Stimulated activated CD4-positive, alpha-beta T cell treated with anti-CD3 and anti-CD28 coated beads, Interleukin-4, amount 100 ng/mL, for 4 hours (primary cell): Measurements from ENCODE around the gene SCGB1A1.
"Not testable (repeated sequence)": the region's sequence is repeated elsewhere in the genome, so short reads cannot be mapped to it uniquely, and the experiment has no call there.

Source experiments
- DNase-seq, 2 experiments: peaks; one replicate each; pipeline ENCODE4 v3.0.0-alpha.2; 2020

SCGB1A1 gene

GRCh38 chr11:62418733-62419132 is at the start of gene SCGB1A1:
TSS of gene SCGB1A1 (plus strand) at chr11:62419033. CDS start at chr11:62419096, 63 bp downstream.
- DNase-seq: no peak

- peak; percentile 37 to 45 for DNase-seq
These were observed 47.9 kb upstream of the SCGB1A1 start for GRCh38 chr11:62370743-62371440.

- DNase-seq: no peak
These were observed 46.0 kb upstream of the SCGB1A1 start for GRCh38 chr11:62372871-62373270.

DNA sequence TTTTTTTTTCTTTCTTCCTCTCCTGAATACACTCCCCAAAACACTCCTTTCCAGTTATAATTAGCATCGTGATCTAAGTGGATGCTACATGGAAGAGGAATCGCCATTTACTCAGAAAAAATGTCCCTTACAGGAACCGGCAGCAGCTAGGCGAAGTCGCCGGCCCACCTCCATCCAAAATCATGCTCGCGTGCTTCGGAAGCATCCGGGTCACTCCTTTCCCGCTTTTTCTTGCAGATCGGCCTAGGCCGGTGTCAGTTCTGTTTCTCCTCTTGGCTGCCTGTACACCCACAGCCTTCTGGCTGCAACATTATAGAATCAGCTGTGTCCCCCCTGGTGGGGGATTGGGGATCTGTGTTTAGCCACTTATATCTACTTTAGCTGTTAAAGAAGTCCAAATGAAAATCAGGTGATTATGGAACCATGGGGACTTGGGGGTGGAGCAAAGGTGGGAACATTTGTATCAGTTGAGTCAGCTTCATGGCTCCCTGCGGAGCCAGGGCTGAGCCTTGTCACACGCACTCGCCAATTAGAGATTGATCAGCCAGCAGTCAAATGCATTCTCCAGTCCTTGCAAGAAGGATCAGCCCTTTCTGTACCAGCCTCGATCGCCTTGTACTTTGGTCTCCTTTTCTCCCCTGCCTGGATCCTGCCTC is 45.2 kb upstream of the SCGB1A1 start:
- no peak for DNase-seq

- no peak for DNase-seq
These were observed 44.0 kb upstream of the SCGB1A1 start for GRCh38 chr11:62374801-62375200.

DNA sequence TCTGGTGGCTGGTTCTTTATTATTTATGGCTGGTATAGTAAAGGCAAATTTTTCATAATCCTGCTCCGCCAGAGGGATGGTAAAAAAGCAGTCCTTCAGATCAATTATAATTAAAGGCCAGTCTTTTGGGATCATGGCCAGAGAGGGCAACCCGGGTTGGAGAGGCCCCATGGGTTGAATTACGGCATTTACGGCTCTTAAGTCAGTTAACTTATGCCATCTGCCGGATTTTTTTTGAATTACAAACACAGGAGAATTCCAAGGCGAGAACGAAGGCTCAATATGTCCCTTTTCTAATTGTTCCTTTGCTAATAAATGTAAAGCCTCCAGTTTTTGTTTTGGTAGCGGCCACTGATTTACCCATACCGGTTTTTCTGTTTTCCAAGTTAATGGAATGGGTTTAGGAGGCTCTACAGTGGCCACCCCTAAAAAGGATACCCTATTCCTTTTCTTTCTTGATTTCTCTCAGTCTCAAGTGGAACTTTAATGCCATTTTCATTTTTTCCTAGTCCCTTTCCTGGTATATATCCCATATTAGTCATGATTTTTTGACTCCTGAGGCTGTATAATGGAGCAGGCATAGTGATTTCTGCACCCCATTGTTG is 40.3 kb upstream of the SCGB1A1 start:
- not testable (repeated sequence) for DNase-seq

DNA sequence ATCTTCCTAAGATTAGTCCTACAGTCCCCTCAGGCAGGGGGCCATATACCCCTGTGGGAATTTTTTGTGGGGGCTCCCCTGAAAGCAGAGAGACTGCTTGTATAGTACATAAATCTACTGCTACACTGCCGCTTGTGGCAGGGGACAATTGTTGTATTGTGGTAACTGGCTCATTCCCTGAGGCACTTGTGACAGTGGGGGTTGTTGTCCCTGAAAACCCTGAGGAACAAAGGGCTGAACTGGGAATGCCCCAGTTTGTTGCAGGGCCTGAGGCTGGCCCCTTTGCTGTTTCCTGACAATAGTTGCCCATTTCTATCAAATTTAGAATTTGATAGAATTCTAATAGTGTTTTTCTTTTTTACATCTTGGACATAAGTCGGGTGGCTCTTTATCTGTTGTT is 39.2 kb upstream of the SCGB1A1 start:
- DNase-seq: not testable (repeated sequence)

GRCh38 chr11:62380821-62381245 is 38.0 kb upstream of the SCGB1A1 start:
- DNase-seq: peak in 1 of 2 experiments; percentile 15

GRCh38 chr11:62383822-62384221 is 35.0 kb upstream of the SCGB1A1 start:
- no peak for DNase-seq

DNA sequence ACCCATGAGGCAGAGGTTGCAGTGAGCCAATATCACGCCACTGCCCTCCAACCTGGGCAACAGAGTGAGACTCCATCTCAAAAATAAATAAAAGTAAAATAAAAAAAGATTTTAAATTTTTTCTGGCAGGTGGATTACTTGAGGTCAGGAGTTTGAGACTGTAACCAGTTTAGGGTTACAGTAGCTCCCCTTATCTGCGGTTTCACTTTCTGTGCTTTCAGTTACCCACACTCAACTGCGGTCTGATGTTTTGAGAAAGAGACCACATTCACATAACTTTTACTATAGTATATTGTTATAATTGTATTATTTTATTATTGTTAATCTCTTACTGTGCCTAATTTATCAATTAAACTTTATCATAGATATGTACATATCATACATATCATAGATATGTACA is 32.8 kb upstream of the SCGB1A1 start:
- DNase-seq: not testable (repeated sequence)

- no peak for DNase-seq
These were observed 31.5 kb upstream of the SCGB1A1 start for GRCh38 chr11:62387381-62387780.

- DNase-seq: no peak
These were observed 29.8 kb upstream of the SCGB1A1 start for GRCh38 chr11:62388999-62389398.

DNA sequence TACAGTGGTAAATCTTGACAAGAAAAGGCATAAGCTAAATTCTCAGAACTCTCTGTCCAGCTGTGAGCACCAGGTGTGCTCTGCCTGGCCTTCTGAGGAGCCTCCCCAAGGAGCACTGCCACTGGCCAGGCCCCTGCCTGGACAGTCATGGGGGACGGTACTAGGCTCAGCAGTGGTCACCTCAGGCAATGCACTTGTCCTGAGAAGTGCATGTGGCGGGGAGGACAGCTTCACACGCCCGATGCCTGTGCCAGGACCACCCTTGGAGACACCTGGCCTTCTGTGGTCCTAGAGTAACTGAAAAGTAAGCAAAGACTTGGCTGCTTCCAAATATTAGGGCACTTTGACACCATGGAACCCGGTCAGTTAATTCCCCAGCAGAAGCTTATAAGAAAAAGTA is 28.6 kb upstream of the SCGB1A1 start:
- DNase-seq: no peak

GRCh38 chr11:62390722-62391121 is 28.1 kb upstream of the SCGB1A1 start:
- no peak for DNase-seq

DNA sequence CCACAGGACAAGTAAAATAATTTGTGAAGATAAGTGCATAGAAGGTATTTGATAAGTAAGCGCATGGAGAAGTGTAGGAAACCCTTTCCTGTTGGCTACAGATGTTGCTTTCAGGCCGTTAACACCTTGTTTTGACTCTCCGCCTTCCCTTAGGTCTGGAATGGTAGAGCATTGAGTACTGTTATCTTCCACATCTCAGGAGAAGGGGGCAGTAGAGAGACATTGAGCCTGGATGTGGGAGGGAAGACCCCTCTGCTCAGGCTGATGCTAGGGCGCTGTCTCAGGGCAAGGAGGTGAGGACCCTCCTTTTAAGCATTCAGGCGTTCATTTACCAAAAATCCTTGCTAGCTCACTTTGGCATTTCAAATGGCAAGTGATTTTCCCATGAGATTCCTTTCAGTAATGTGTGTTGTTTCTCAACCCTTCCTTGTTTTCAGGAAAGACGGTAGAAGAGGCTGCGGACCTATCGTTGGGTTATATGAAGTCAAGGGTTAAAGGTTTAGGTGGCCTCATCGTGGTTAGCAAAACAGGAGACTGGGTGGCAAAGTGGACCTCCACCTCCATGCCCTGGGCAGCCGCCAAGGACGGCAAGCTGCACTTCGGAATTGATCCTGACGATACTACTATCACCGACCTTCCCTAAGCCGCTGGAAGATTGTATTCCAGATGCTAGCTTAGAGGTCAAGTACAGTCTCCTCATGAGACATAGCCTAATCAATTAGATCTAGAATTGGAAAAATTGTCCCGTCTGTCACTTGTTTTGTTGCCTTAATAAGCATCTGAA is 27.0 kb upstream of the SCGB1A1 start:
- DNase-seq: no peak

DNA sequence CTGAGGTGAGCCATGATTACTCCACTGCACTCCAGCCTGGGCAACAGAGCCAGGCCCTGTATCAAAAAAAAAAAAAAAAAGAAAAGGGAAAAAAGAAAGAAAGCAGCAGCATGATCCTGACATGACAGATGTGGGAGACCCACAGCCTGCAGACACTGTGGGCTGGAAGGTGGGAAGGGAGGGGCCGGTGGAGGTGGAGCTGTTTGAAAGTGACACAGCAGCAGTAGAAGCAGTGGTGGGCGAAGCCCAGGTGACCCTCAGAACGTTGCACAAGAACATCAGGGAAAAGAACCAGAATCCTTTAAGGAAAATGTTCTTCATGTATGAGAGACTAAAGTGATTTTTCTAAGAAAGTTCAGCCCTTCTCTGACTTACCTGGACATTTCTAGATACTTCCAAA is 26.3 kb upstream of the SCGB1A1 start:
- no peak for DNase-seq

DNA sequence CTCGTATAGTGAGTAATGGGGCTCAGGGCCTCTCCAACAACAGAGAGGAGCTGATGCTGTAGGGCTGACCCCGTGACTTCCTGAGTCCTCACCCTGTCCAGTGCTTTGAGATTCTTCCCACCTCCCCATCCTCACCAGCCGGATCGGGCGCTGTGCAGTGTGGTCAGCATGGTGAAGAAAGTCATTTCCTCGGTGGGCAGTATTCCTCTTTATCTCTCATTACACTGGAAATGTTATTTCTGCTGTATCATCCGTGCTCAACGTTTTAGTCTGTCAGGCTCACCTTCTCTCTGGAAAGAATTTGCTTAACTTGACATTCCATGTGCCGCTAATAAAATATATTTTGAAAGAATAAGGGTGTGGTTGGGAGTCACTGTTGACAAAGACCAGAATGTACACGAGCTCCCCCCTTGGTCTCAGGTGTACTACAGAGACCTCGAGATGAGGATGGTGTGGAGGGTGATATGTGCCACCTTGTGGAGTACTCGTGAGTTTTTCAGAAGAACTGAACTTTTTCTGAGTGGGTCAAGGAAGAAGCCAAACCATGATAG is 25.7 kb upstream of the SCGB1A1 start:
- peak in 1 of 2 experiments; percentile 23 for DNase-seq

GRCh38 chr11:62393735-62394134 is 25.1 kb upstream of the SCGB1A1 start:
- DNase-seq: no peak

DNA sequence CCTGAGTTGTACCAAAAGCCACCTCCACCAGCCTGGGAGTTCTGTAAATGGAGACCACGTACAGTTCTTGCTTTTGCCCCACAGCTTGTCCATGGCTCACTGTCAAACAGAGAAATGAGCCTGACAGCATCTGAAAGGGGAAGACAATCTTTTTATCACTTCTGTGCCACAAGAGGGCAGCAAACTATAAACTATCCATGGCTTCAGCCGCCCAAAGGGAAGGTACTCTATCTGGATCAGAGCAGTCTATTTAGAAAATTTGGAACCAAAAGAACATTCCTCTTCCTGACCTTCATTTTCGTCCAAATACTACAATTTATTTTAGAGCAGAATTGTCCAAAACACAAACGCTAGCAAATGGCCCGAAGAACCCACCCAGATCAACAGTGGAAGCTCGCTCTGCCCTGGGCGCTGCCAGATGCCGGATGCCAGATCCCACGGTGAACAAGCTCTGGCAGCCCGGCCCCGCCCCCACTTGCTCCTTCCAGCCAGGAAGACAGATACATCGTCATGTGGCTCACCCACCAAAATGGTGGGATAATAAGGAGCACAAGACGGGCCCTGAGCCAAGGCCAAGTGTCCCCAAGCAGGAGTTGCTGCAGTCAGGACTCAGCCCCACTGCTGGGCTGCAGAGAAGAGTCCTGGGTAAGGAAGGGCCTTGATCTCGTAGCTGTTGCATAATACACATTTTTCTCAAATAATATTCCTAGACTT is 23.9 kb upstream of the SCGB1A1 start:
- DNase-seq: peak in 1 of 2 experiments; percentile 39

GRCh38 chr11:62395885-62396551 is 22.8 kb upstream of the SCGB1A1 start:
- DNase-seq: no peak
